GM21737 (cell line): ENCODE measurements around the gene WWC2.
"Not testable (repeated sequence)": the region's sequence is repeated elsewhere in the genome, so short reads cannot be mapped to it uniquely, and the experiment has no call there.

ENCODE experiments used
- ATAC-seq: cut with Tn5 transposase; IDR thresholded peaks from one replicate; pipeline ENCODE4 v1.9.1; 2021; ENCODE audit warnings: mild to moderate bottlenecking, moderate library complexity; ENCODE audit not compliant: unreplicated experiment

Gene WWC2

GRCh38 chr4:183322326-183322725 lies 223.3 kb downstream of the WWC2 start, which contains the start of gene CLDN24:
Gene CLDN24 (minus strand): TSS chr4:183322426. CDS start chr4:183322426, 0 bp downstream.
- no peak for ATAC-seq

- ATAC-seq = no peak
Observed at GRCh38 chr4:183323295-183323694, 224.2 kb downstream of the WWC2 start.

GRCh38 chr4:183324056-183324455 lies 225.0 kb downstream of the WWC2 start:
- ATAC-seq = not testable (repeated sequence)

GRCh38 chr4:183324619-183325018 lies 225.6 kb downstream of the WWC2 start:
- no peak for ATAC-seq

- ATAC-seq = not testable (repeated sequence)
Observed at GRCh38 chr4:183326387-183326786, 227.3 kb downstream of the WWC2 start.

GRCh38 chr4:183326853-183327252 lies 227.8 kb downstream of the WWC2 start:
- no peak for ATAC-seq

GRCh38 chr4:183327827-183328226 lies 228.8 kb downstream of the WWC2 start:
- ATAC-seq = no peak

GRCh38 chr4:183328832-183329231 lies 229.8 kb downstream of the WWC2 start:
- no peak for ATAC-seq

GRCh38 chr4:183329244-183329643 lies 230.2 kb downstream of the WWC2 start:
- no peak for ATAC-seq

GRCh38 chr4:183329954-183330742 lies 231.1 kb downstream of the WWC2 start:
- ATAC-seq = no peak

GRCh38 chr4:183330841-183331240 lies 231.8 kb downstream of the WWC2 start:
- ATAC-seq = no peak

- ATAC-seq = no peak
Observed at GRCh38 chr4:183332447-183332846, 233.4 kb downstream of the WWC2 start.

GRCh38 chr4:183333202-183333601 lies 234.1 kb downstream of the WWC2 start:
- ATAC-seq = no peak

- no peak for ATAC-seq
Observed at GRCh38 chr4:183333983-183334382, 234.9 kb downstream of the WWC2 start.

GRCh38 chr4:183335369-183335940 lies 236.4 kb downstream of the WWC2 start:
- ATAC-seq = no peak

GRCh38 chr4:183337349-183337748 lies 238.3 kb downstream of the WWC2 start:
- ATAC-seq = no peak

- no peak for ATAC-seq
Observed at GRCh38 chr4:183337833-183338232, 238.8 kb downstream of the WWC2 start.

GRCh38 chr4:183342541-183343533 lies 243.8 kb downstream of the WWC2 start:
- ATAC-seq = no peak

- ATAC-seq = no peak
Observed at GRCh38 chr4:183343730-183344129, 244.7 kb downstream of the WWC2 start.

GRCh38 chr4:183344523-183345255 lies 245.6 kb downstream of the WWC2 start:
- no peak for ATAC-seq

GRCh38 chr4:183345261-183345660 lies 246.2 kb downstream of the WWC2 start:
- no peak for ATAC-seq
